Measurements from ENCODE around the gene METTL16. TPM values are rescaled to one million over a fixed set of nuclear protein-coding genes. Genes with fewer than 3 reads are reported as not detected.

METTL16 gene
- total RNA-seq, 1 experiment from 2014 or later: 54.1 TPM

GRCh38 chr17:2386400-2387085 is 125.1 kb downstream of the METTL16 start:
- no peaks in the 10 kb centered on the region for H3K9me3 Mint-ChIP-seq
- ChIA-PET CTCF (interaction anchor here (1.3 to 7.4 kb wide), 2 partner anchors 30 to 33 kb away, joined by 5 to 268 read pairs; no protein-coding TSS in a partner anchor), POLR2A (no interaction called here)
- H3K27ac Mint-ChIP-seq: peak overlapping the region; percentile 27; the same call in 1 of the 2 replicates
- no peak overlapping the region for H3K4me3 Mint-ChIP-seq
- no peak for ATAC-seq
- no peak for TF ChIP-seq IRF2 (CRISPR knock-in tag; IDR thresholded peaks at IDR 0.05; ENCODE audit: borderline replicate concordance, low read depth)
- TF ChIP-seq GTF2I (CRISPR knock-in tag; conservative IDR thresholded peaks at IDR 0.05): no peak
- no peak for TF ChIP-seq KAT7 (CRISPR knock-in tag; IDR thresholded peaks at IDR 0.05; ENCODE audit: borderline replicate concordance)
- no peak for TF ChIP-seq EMX1 (CRISPR knock-in tag; IDR thresholded peaks at IDR 0.05)
- TF ChIP-seq ZNF281 (CRISPR knock-in tag; IDR thresholded peaks at IDR 0.05): no peak
- TF ChIP-seq STAT6 (CRISPR knock-in tag; conservative IDR thresholded peaks at IDR 0.05; ENCODE audit: low read depth): no peak
- TF ChIP-seq ATF1 (CRISPR knock-in tag; IDR thresholded peaks at IDR 0.05): no peak
- no peak for TF ChIP-seq MXD4 (CRISPR knock-in tag; IDR thresholded peaks at IDR 0.05; ENCODE audit: borderline replicate concordance)
- H3K27me3 Mint-ChIP-seq (ENCODE audit: low read depth): no peaks in the 10 kb centered on the region
- no peak for DNase-seq (ENCODE audit: low spot score)
- peaks cover 3% of the 10 kb centered on the region; the same call in 1 of the 2 replicates for H3K36me3 Mint-ChIP-seq
- peaks cover 26% of the 10 kb centered on the region for H3K4me1 Mint-ChIP-seq

- no peak overlapping the region for H3K4me3 Mint-ChIP-seq
- ChIA-PET CTCF (interaction anchor here (0.6 to 7.4 kb wide), 7 partner anchors 10 to 336 kb away, joined by 3 to 268 read pairs (median 3); no protein-coding TSS in a partner anchor), POLR2A (interaction anchor here (0.6 to 0.9 kb wide), 2 partner anchors 9 to 41 kb away, joined by 3 to 8 read pairs; no protein-coding TSS in a partner anchor)
- peaks cover 3% of the 10 kb centered on the region; the same call in 1 of the 2 replicates for H3K36me3 Mint-ChIP-seq
- H3K4me1 Mint-ChIP-seq: peaks cover 26% of the 10 kb centered on the region
- ATAC-seq (peak; percentile 33), DNase-seq (ENCODE audit: low spot score) (no peak)
- no peaks in the 10 kb centered on the region for H3K27me3 Mint-ChIP-seq (ENCODE audit: low read depth)
- H3K27ac Mint-ChIP-seq: no peak overlapping the region
- no peaks in the 10 kb centered on the region for H3K9me3 Mint-ChIP-seq
- TF ChIP-seq MYBL2 (CRISPR knock-in tag; IDR thresholded peaks at IDR 0.05) (no peak), CBFB (CRISPR knock-in tag; IDR thresholded peaks at IDR 0.05; ENCODE audit: low read depth) (no peak), ZNF512 (CRISPR knock-in tag; IDR thresholded peaks at IDR 0.05; ENCODE audit: borderline replicate concordance) (no peak), MXD4 (CRISPR knock-in tag; IDR thresholded peaks at IDR 0.05; ENCODE audit: borderline replicate concordance) (no peak), FOXJ3 (CRISPR knock-in tag; IDR thresholded peaks at IDR 0.05; ENCODE audit: borderline replicate concordance) (no peak), RORB (CRISPR knock-in tag; IDR thresholded peaks at IDR 0.05) (no peak), OVOL2 (CRISPR knock-in tag; IDR thresholded peaks at IDR 0.05; ENCODE audit: borderline replicate concordance) (no peak), GRHL2 (CRISPR knock-in tag; IDR thresholded peaks at IDR 0.05; ENCODE audit: insufficient replicate concordance, severe bottlenecking) (no peak), ZMAT4 (CRISPR knock-in tag; IDR thresholded peaks at IDR 0.05) (no peak), JAZF1 (CRISPR knock-in tag; IDR thresholded peaks at IDR 0.05) (no peak), ZNF396 (CRISPR knock-in tag; IDR thresholded peaks at IDR 0.05; ENCODE audit: borderline replicate concordance) (no peak), NFE2L1 (CRISPR knock-in tag; IDR thresholded peaks at IDR 0.05) (no peak), FOXP4 (CRISPR knock-in tag; IDR thresholded peaks at IDR 0.05) (no peak), GTF2I (CRISPR knock-in tag; conservative IDR thresholded peaks at IDR 0.05) (no peak)
These were observed 126.2 kb downstream of the METTL16 start for GRCh38 chr17:2385240-2386210.
